Body of pancreas (tissue), 4 donors: ENCODE data around the gene PFN2.

Experiments
- POLR2A ChIP-seq, 3 donors: fragments of 450-650 bp; IDR thresholded peaks; one replicate each; pipeline ENCODE4 v1.6.1; 2016; ENCODE audit warnings: antibody characterized with exemption in 3 of 3, mild to moderate bottlenecking in 2 of 3
- TF ChIP-seq, protein P1 (sequence below), 7 experiments: fragments of 450-650 bp in 4 of 7; fragments of 200-600 bp in 3 of 7; sonication (generic) in 3 of 7; IDR thresholded peaks; one replicate each; pipeline ENCODE4 v1.5.1; 2016 to 2019; ENCODE audit warnings: antibody characterized with exemption in 7 of 7

DNA sequence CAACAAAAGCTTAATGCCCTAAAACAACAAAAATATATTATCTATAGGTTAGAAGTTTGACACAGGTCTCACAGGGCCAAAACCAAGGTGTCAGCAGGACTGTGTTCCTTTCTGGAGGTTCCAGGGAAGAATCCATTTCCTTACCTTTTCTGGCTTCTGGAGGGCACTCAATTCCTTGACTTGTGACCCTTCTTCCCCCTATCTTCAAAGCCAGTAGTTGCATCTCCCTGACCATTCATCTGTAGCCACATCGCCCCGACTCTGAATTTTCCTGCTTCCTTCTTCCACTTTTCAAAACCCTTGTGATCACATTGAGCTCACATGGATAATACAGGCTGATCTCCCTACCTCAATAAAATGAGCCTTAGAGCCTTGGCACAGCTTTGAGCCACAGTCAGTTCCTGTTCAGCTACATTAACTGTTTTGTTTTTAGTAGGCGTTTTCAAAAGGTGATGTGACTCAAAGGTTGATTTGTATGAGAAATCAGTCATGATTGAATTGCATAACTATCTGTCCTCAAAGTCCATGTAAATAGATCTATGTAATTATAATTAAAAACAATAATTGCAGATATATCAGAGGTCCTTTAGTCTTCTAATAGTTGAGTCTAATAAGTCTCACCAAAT, 12.4 kb downstream of the PFN2 start:
- TF ChIP-seq, protein P1, sequence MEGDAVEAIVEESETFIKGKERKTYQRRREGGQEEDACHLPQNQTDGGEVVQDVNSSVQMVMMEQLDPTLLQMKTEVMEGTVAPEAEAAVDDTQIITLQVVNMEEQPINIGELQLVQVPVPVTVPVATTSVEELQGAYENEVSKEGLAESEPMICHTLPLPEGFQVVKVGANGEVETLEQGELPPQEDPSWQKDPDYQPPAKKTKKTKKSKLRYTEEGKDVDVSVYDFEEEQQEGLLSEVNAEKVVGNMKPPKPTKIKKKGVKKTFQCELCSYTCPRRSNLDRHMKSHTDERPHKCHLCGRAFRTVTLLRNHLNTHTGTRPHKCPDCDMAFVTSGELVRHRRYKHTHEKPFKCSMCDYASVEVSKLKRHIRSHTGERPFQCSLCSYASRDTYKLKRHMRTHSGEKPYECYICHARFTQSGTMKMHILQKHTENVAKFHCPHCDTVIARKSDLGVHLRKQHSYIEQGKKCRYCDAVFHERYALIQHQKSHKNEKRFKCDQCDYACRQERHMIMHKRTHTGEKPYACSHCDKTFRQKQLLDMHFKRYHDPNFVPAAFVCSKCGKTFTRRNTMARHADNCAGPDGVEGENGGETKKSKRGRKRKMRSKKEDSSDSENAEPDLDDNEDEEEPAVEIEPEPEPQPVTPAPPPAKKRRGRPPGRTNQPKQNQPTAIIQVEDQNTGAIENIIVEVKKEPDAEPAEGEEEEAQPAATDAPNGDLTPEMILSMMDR (IDR thresholded peaks at IDR 0.05): no peak
- no peak for TF ChIP-seq POLR2A (IDR thresholded peaks at IDR 0.05)
